Large intestine (tissue), 3 donors: Measurements from ENCODE around the gene CKAP4. TPM values are rescaled to one million over a fixed set of nuclear protein-coding genes. Genes with fewer than 3 reads are reported as not detected.

Experiments used
- DNase-seq, 2 donors: peaks; one replicate each; pipeline versions ENCODE4 v3.0.0 to v3.0.0-alpha.2; 2013
- H3K27ac ChIP-seq: one replicate; pipeline ENCODE4 v1.5.1; 2013; ENCODE audit warnings: low read length
- H3K27me3 ChIP-seq: 2 replicates; pipeline ENCODE4 v1.6.1; 2013; ENCODE audit warnings: low read length; ENCODE audit not compliant: control insufficient read depth, insufficient read depth
- H3K36me3 ChIP-seq: 2 replicates; pipeline ENCODE4 v1.6.1; 2013; ENCODE audit warnings: low read length; ENCODE audit not compliant: control insufficient read depth, insufficient read depth
- H3K4me1 ChIP-seq: one replicate; pipeline ENCODE4 v1.6.1; 2013; ENCODE audit warnings: low read length; ENCODE audit not compliant: control insufficient read depth, insufficient read depth
- H3K4me3 ChIP-seq: one replicate; pipeline ENCODE4 v1.5.1; 2013; ENCODE audit warnings: low read length
- H3K9me3 ChIP-seq: one replicate; pipeline ENCODE4 v1.6.1; 2013; ENCODE audit warnings: mild to moderate bottlenecking, low read depth, low read length, moderate library complexity; ENCODE audit not compliant: control insufficient read depth
- WGBS: methylation state at CpG from one replicate; pipeline ENCODE4 v1.1.5; 2013; ENCODE audit warnings: low lambda C conversion rate; ENCODE audit not compliant: insufficient coverage; 5-methylcytosine and 5-hydroxymethylcytosine counted together
- polyA plus RNA-seq: library from polyadenylated mRNA; unstranded; fragments of 120-200 nt; gene quantifications from one replicate; pipeline ENCODE4 v1.2.1, GENCODE V29; 2013

CKAP4 gene
- polyA plus RNA-seq, 1 donor, result 31.0 TPM

GRCh38 chr12:106227641-106228319, 20.0 kb downstream of the CKAP4 start:
- Histone ChIP-seq H3K4me1 (peaks cover 2% of the 10 kb centered on the region), H3K27ac (no peak overlapping the region), H3K4me3 (no peak overlapping the region), H3K36me3 (no peaks in the 10 kb centered on the region), H3K9me3 (peaks cover 2% of the 10 kb centered on the region), H3K27me3 (no peaks in the 10 kb centered on the region)
- 92% methylated on average over 3 of the region's 8 CpGs for WGBS
- peak; percentile 29 to 46 for DNase-seq

GRCh38 chr12:106226884-106227640, 20.8 kb downstream of the CKAP4 start:
- Histone ChIP-seq H3K4me1 (peaks cover 2% of the 10 kb centered on the region), H3K9me3 (no peaks in the 10 kb centered on the region), H3K4me3 (no peak overlapping the region), H3K27me3 (no peaks in the 10 kb centered on the region), H3K27ac (no peak overlapping the region), H3K36me3 (no peaks in the 10 kb centered on the region)
- WGBS, result no CpG with 5 or more reads among the region's 11 CpGs
- DNase-seq, result peak; percentile 45 to 54

- WGBS, result no CpG with 5 or more reads among the region's 4 CpGs
- Histone ChIP-seq H3K4me1 (peaks cover 2% of the 10 kb centered on the region), H3K4me3 (no peak overlapping the region), H3K36me3 (no peaks in the 10 kb centered on the region), H3K27me3 (peaks cover 2% of the 10 kb centered on the region), H3K9me3 (no peaks in the 10 kb centered on the region), H3K27ac (no peak overlapping the region)
- DNase-seq, result no peak
Observed at GRCh38 chr12:106224355-106224706, 23.5 kb downstream of the CKAP4 start.

GRCh38 chr12:106223485-106224354, 24.1 kb downstream of the CKAP4 start:
- WGBS, result no CpG with 5 or more reads among the region's 9 CpGs
- Histone ChIP-seq H3K4me1 (peaks cover 2% of the 10 kb centered on the region), H3K27me3 (peaks cover 2% of the 10 kb centered on the region), H3K27ac (no peak overlapping the region), H3K9me3 (peaks cover 2% of the 10 kb centered on the region), H3K36me3 (no peaks in the 10 kb centered on the region), H3K4me3 (no peak overlapping the region)
- peak; percentile 42 to 46 for DNase-seq

GRCh38 chr12:106220536-106220935, 27.3 kb downstream of the CKAP4 start:
- Histone ChIP-seq H3K27ac (no peak overlapping the region), H3K9me3 (peaks cover 13% of the 10 kb centered on the region), H3K27me3 (peaks cover 6% of the 10 kb centered on the region), H3K4me1 (no peaks in the 10 kb centered on the region), H3K36me3 (no peaks in the 10 kb centered on the region), H3K4me3 (no peak overlapping the region)
- DNase-seq, result no peak
- 88% methylated on average over 2 of the region's 7 CpGs for WGBS

GRCh38 chr12:106219043-106219442, 28.8 kb downstream of the CKAP4 start:
- WGBS, result 100% methylated on average over 1 of the region's 1 CpG
- Histone ChIP-seq H3K27ac (no peak overlapping the region), H3K4me3 (no peak overlapping the region), H3K36me3 (no peaks in the 10 kb centered on the region), H3K9me3 (peaks cover 15% of the 10 kb centered on the region), H3K27me3 (peaks cover 9% of the 10 kb centered on the region), H3K4me1 (no peaks in the 10 kb centered on the region)
- no peak for DNase-seq

- no peaks in the 10 kb centered on the region for H3K36me3 ChIP-seq
- H3K4me3 ChIP-seq, result no peak overlapping the region
- H3K4me1 ChIP-seq, result no peaks in the 10 kb centered on the region
- H3K9me3 ChIP-seq, result peaks cover 15% of the 10 kb centered on the region
- H3K27ac ChIP-seq, result no peak overlapping the region
- WGBS, result no CpG with 5 or more reads among the region's 2 CpGs
- peaks cover 9% of the 10 kb centered on the region for H3K27me3 ChIP-seq
- no peak for DNase-seq
Observed at GRCh38 chr12:106217706-106218105, 30.1 kb downstream of the CKAP4 start.

- no peak for DNase-seq
- Histone ChIP-seq H3K36me3 (no peaks in the 10 kb centered on the region), H3K4me1 (no peaks in the 10 kb centered on the region), H3K27ac (no peak overlapping the region), H3K9me3 (peaks cover 15% of the 10 kb centered on the region), H3K4me3 (no peak overlapping the region), H3K27me3 (peaks cover 14% of the 10 kb centered on the region)
- no CpG with 5 or more reads among the region's 4 CpGs for WGBS
Observed at GRCh38 chr12:106214571-106214970, 33.2 kb downstream of the CKAP4 start.

- Histone ChIP-seq H3K27me3 (peaks cover 14% of the 10 kb centered on the region), H3K27ac (no peak overlapping the region), H3K9me3 (peaks cover 12% of the 10 kb centered on the region), H3K4me1 (no peaks in the 10 kb centered on the region), H3K4me3 (no peak overlapping the region), H3K36me3 (no peaks in the 10 kb centered on the region)
- DNase-seq, result no peak
- WGBS, result no CpG with 5 or more reads among the region's 6 CpGs
Observed at GRCh38 chr12:106213662-106214061, 34.2 kb downstream of the CKAP4 start.

GRCh38 chr12:106211973-106212372, 35.8 kb downstream of the CKAP4 start:
- Histone ChIP-seq H3K27me3 (peaks cover 14% of the 10 kb centered on the region), H3K4me3 (no peak overlapping the region), H3K27ac (no peak overlapping the region), H3K4me1 (no peaks in the 10 kb centered on the region), H3K36me3 (no peaks in the 10 kb centered on the region), H3K9me3 (peaks cover 5% of the 10 kb centered on the region)
- DNase-seq, result no peak
- no CpG with 5 or more reads among the region's 8 CpGs for WGBS
